H1 (cell line): ENCODE measurements around the gene KLRD1. TPM values are rescaled to one million over a fixed set of nuclear protein-coding genes. Genes with fewer than 3 reads are reported as not detected.

ENCODE experiments used
- CTCF ChIA-PET: fragments of 300-600 bp; sonication (Branson Sonifier 250); formaldehyde crosslinking; loops from one replicate; lab custom pipeline; 2021; ENCODE audit not compliant: partially characterized antibody; lab: Charles Lee
- POLR2A ChIA-PET: fragments of 300-600 bp; sonication (Branson Sonifier 250); formaldehyde crosslinking; loops from one replicate; lab custom pipeline; 2021; ENCODE audit warnings: inconsistent platforms; ENCODE audit not compliant: partially characterized antibody; lab: Charles Lee
- DNase-seq, 2 experiments: peaks; one replicate each; pipeline versions ENCODE4 v3.0.0 to v3.0.0-alpha.2; 2010 to 2022; ENCODE audit warnings: low spot score in 2 of 2, low read depth in 1 of 2, mixed read lengths in 1 of 2
- FAIRE-seq: peaks from 2 replicates; lab custom pipeline; 2011; peaks lifted over from hg19 to GRCh38; lab: Jason Lieb, UNC
- H2AFZ ChIP-seq: 2 replicates; pipeline ENCODE4 v1.8.1; 2012; ENCODE audit warnings: low read length, inconsistent platforms
- H2AK5ac ChIP-seq: 2 replicates; pipeline ENCODE4 v1.6.1; 2013; ENCODE audit warnings: low read depth, low read length
- H2BK120ac ChIP-seq: replicated peaks from 2 replicates; pipeline ENCODE3; 2013; ENCODE audit warnings: low read depth, low read length, inconsistent platforms
- H2BK12ac ChIP-seq: 2 replicates; pipeline ENCODE4 v1.6.1; 2013; ENCODE audit warnings: low read depth, low read length
- H2BK15ac ChIP-seq: 2 replicates; pipeline ENCODE4 v1.6.1; 2013; ENCODE audit warnings: low read length
- H2BK20ac ChIP-seq: 2 replicates; pipeline ENCODE4 v1.6.1; 2013; ENCODE audit warnings: low read length
- H2BK5ac ChIP-seq: 2 replicates; pipeline ENCODE4 v1.6.1; 2013; ENCODE audit warnings: low read depth, low read length
- H3K14ac ChIP-seq: 2 replicates; pipeline ENCODE4 v1.6.1; 2013; ENCODE audit warnings: inconsistent platforms; ENCODE audit not compliant: insufficient read length
- H3K18ac ChIP-seq: 2 replicates; pipeline ENCODE4 v1.6.1; 2013; ENCODE audit warnings: low read length; ENCODE audit errors: extremely low read depth
- H3K23ac ChIP-seq: 2 replicates; pipeline ENCODE4 v1.6.1; 2013; ENCODE audit warnings: inconsistent platforms; ENCODE audit not compliant: insufficient read length
- H3K23me2 ChIP-seq: 2 replicates; pipeline ENCODE4 v1.6.1; 2013; ENCODE audit warnings: low read depth, low read length
- H3K27ac ChIP-seq: 2 replicates; pipeline ENCODE4 v1.6.1; 2011; ENCODE audit warnings: low read depth, low read length, inconsistent platforms
- H3K27me3 ChIP-seq, 4 experiments: replicated peaks in 1 of 4; 1 replicate in 1 of 4; 2 replicates in 3 of 4; pipeline versions ENCODE4 v1.6.1 to v1.8.1; 2011 to 2013; ENCODE audit warnings: low read length in 3 of 4, mild to moderate bottlenecking in 3 of 4, inconsistent platforms in 2 of 4, mixed read lengths in 2 of 4, moderate library complexity in 1 of 4; ENCODE audit not compliant: control insufficient read depth in 3 of 4, insufficient read depth in 3 of 4; ENCODE audit errors: extremely low read depth in 1 of 4
- H3K36me3 ChIP-seq, 4 experiments: 2 replicates each; pipeline versions ENCODE4 v1.6.1 to v1.8.1; 2011 to 2013; ENCODE audit warnings: mild to moderate bottlenecking in 4 of 4, low read length in 3 of 4, moderate library complexity in 2 of 4, control low read depth in 1 of 4, inconsistent platforms in 1 of 4; ENCODE audit not compliant: insufficient read depth in 4 of 4, control insufficient read depth in 2 of 4
- H3K4ac ChIP-seq: replicated peaks from 2 replicates; pipeline ENCODE3; 2013; ENCODE audit warnings: low read length, low read depth, mixed read lengths, inconsistent platforms; ENCODE audit not compliant: insufficient read length
- H3K4me1 ChIP-seq, 4 experiments: replicated peaks in 1 of 4; 1 replicate in 1 of 4; 2 replicates in 3 of 4; pipeline versions ENCODE4 v1.6.1 to v1.8.1; 2011 to 2013; ENCODE audit warnings: low read length in 3 of 4, inconsistent platforms in 2 of 4, mixed read lengths in 1 of 4; ENCODE audit not compliant: insufficient read depth in 4 of 4, control insufficient read depth in 3 of 4
- H3K4me2 ChIP-seq, 2 experiments: 2 replicates each; pipeline versions ENCODE4 v1.6.1 to v1.8.1; 2011 to 2013; ENCODE audit warnings: low read depth in 2 of 2, low read length in 2 of 2, control low read depth in 1 of 2, inconsistent platforms in 1 of 2, mild to moderate bottlenecking in 1 of 2; ENCODE audit not compliant: insufficient read depth in 1 of 2
- H3K4me3 ChIP-seq, 4 experiments: fragments of 200-600, 300-600 bp in 1 of 4; sonication (generic), shearing (Covaris generic), sonication (Bioruptor Twin) in 1 of 4; 2 replicates each; pipeline versions ENCODE4 v1.5.1 to v1.8.1; 2011 to 2016; ENCODE audit warnings: low read length in 4 of 4, low read depth in 3 of 4, control low read depth in 2 of 4, inconsistent platforms in 2 of 4, mild to moderate bottlenecking in 2 of 4, mixed read lengths in 1 of 4, moderate library complexity in 1 of 4; ENCODE audit not compliant: insufficient read depth in 2 of 4; ENCODE audit errors: extremely low read depth in 1 of 4
- H3K56ac ChIP-seq: replicated peaks from 2 replicates; pipeline ENCODE3; 2013; ENCODE audit warnings: low read depth, mild to moderate bottlenecking, mixed read lengths, low read length, inconsistent platforms; ENCODE audit not compliant: insufficient read length
- H3K79me1 ChIP-seq: 2 replicates; pipeline ENCODE4 v1.6.1; 2013; ENCODE audit warnings: low read depth, low read length, control low read depth
- H3K79me2 ChIP-seq, 2 experiments: 2 replicates each; pipeline versions ENCODE4 v1.6.1 to v1.8.1; 2012 to 2013; ENCODE audit warnings: low read length in 2 of 2, mild to moderate bottlenecking in 2 of 2, inconsistent platforms in 1 of 2; ENCODE audit not compliant: insufficient read depth in 2 of 2, control insufficient read depth in 1 of 2
- H3K9ac ChIP-seq, 4 experiments: replicated peaks in 1 of 4; 1 replicate in 1 of 4; 2 replicates in 3 of 4; pipeline versions ENCODE4 v1.6.1 to v1.8.1; 2011 to 2013; ENCODE audit warnings: low read depth in 3 of 4, low read length in 3 of 4, control low read depth in 2 of 4, mild to moderate bottlenecking in 2 of 4, moderate library complexity in 2 of 4, inconsistent platforms in 1 of 4; ENCODE audit errors: extremely low read depth in 1 of 4
- H3K9me3 ChIP-seq, 2 experiments: 2 replicates each; pipeline versions ENCODE4 v1.6.1 to v1.8.1; 2012 to 2013; ENCODE audit warnings: mild to moderate bottlenecking in 2 of 2, moderate library complexity in 2 of 2, control low read depth in 1 of 2, inconsistent platforms in 1 of 2, low read depth in 1 of 2, low read length in 1 of 2, mixed read lengths in 1 of 2; ENCODE audit not compliant: insufficient read depth in 2 of 2
- H4K20me1 ChIP-seq, 2 experiments: replicated peaks in 1 of 2; 2 replicates each; pipeline versions ENCODE3 to v1.8.1; 2011 to 2013; ENCODE audit warnings: inconsistent platforms in 2 of 2, low read length in 2 of 2, mild to moderate bottlenecking in 1 of 2; ENCODE audit not compliant: insufficient read depth in 2 of 2, control insufficient read depth in 1 of 2
- H4K5ac ChIP-seq: 2 replicates; pipeline ENCODE4 v1.6.1; 2013; ENCODE audit warnings: low read length, low read depth, mixed read lengths, inconsistent platforms; ENCODE audit not compliant: insufficient read length
- H4K8ac ChIP-seq: 2 replicates; pipeline ENCODE4 v1.8.0; 2013; ENCODE audit warnings: mild to moderate bottlenecking, moderate library complexity, low read length, inconsistent platforms; ENCODE audit not compliant: insufficient read depth; ENCODE audit errors: extremely low read depth
- H4K91ac ChIP-seq: replicated peaks from 2 replicates; pipeline ENCODE3; 2013; ENCODE audit warnings: low read length, mixed read lengths, inconsistent platforms; ENCODE audit not compliant: insufficient read length
- CEBPB ChIP-seq: IDR thresholded peaks from 2 replicates; pipeline ENCODE4 v1.6.1; 2012; ENCODE audit warnings: low read depth, low read length
- TCF12 ChIP-seq: IDR thresholded peaks from 2 replicates; pipeline ENCODE4 v1.6.1; 2011; ENCODE audit warnings: low read depth, mild to moderate bottlenecking, low read length
- WGBS, 2 experiments: shearing (Covaris generic) in 1 of 2; methylation state at CpG; one replicate each; pipeline versions ENCODE4 v1.1.6 to v1.1.7; 2013 to 2015; ENCODE audit warnings: low lambda C conversion rate in 2 of 2, mixed read lengths in 2 of 2, inconsistent platforms in 1 of 2, low coverage in 1 of 2, missing lambda C conversion rate in 1 of 2; ENCODE audit not compliant: insufficient replicate concordance in 2 of 2, insufficient coverage in 1 of 2, insufficient read length in 1 of 2; ENCODE audit errors: extremely low coverage in 1 of 2, missing lambda C conversion rate in 1 of 2; 5-methylcytosine and 5-hydroxymethylcytosine counted together
- polyA plus RNA-seq, 7 experiments: library from polyadenylated mRNA; depleted of rRNA in 3 of 7; stranded (reverse) in 5 of 7; unstranded in 2 of 7; fragments of >200 nt in 5 of 7; fragments of 200-250 nt in 2 of 7; gene quantifications; 1 replicate in 5 of 7; 2 replicates in 1 of 7; 4 replicates in 1 of 7; pipeline versions ENCODE4 v1.2.1 to v1.2.3, GENCODE V29; 2011 to 2013; ENCODE audit warnings: missing spikeins in 2 of 7, mixed read lengths in 2 of 7
- total RNA-seq: library from RNA; stranded (reverse); fragmentation: NEBNext Ultra II Directional; extraction: Animal tissue kit (Norgen Biotek cat#: 25700); gene quantifications from 2 replicates; pipeline ENCODE4 v1.2.1, GENCODE V29; 2021

Gene KLRD1
- total and polyA plus RNA-seq, 2 of the 8 experiments (the other 6 are each of a cell fraction or from before 2014, with no cell fraction given): under 0.01 to 0.06 TPM

- CTCF ChIA-PET: interaction anchor here (0.6 kb wide), 1 partner anchor 271 kb away, joined by 3 read pairs; no protein-coding TSS in a partner anchor
- no peaks in the 10 kb centered on the region for H3K79me1 ChIP-seq
- H3K4me1 ChIP-seq: no peaks in the 10 kb centered on the region
- H2BK12ac ChIP-seq: no peak overlapping the region
- H3K18ac ChIP-seq: no peak overlapping the region
- DNase-seq (no peak), FAIRE-seq (no peak)
- no peaks in the 10 kb centered on the region for H3K36me3 ChIP-seq
- H3K56ac ChIP-seq: no peak overlapping the region
- H4K91ac ChIP-seq: no peak overlapping the region
- H4K20me1 ChIP-seq: no peaks in the 10 kb centered on the region
- H3K4ac ChIP-seq: no peak overlapping the region
- no peak overlapping the region for H3K4me2 ChIP-seq
- POLR2A ChIA-PET: no interaction called here
- peaks cover 0 to 5% of the 10 kb centered on the region in 2 experiments; a peak in 2 of 4 replicates for H3K9me3 ChIP-seq
- WGBS, 2 experiments: 96% methylated on average over 5 of the region's 5 CpGs; no CpG with 5 or more reads in 1 of the 2 experiments
- no peak for TF ChIP-seq CEBPB
- TF ChIP-seq TCF12: no peak
- no peak overlapping the region for H2AK5ac ChIP-seq
- H3K27ac ChIP-seq: no peak overlapping the region
- no peak overlapping the region for H3K14ac ChIP-seq
- no peaks in the 10 kb centered on the region for H3K79me2 ChIP-seq
- H3K23ac ChIP-seq: no peak overlapping the region
- H4K8ac ChIP-seq: no peak overlapping the region
- H3K23me2 ChIP-seq: no peaks in the 10 kb centered on the region
- no peak overlapping the region for H2BK20ac ChIP-seq
- no peak overlapping the region for H4K5ac ChIP-seq
- H2AFZ ChIP-seq: no peak overlapping the region
- H3K9ac ChIP-seq: no peak overlapping the region
- no peak overlapping the region for H2BK15ac ChIP-seq
- H3K27me3 ChIP-seq: peaks cover 0 to 2% (median 0%) of the 10 kb centered on the region in 4 experiments; a peak in 1 of 7 replicates
- H2BK5ac ChIP-seq: no peak overlapping the region
- no peak overlapping the region for H2BK120ac ChIP-seq
- H3K4me3 ChIP-seq: no peak overlapping the region
These were observed 2.3 kb upstream of the KLRD1 start for GRCh38 chr12:10305411-10305810.
